ENCODE results near the gene LRRC7. TPM values are rescaled to one million over a fixed set of nuclear protein-coding genes. Genes with fewer than 3 reads are reported as not detected.

LRRC7 gene
- polyA plus RNA-seq, 1 of the 3 experiments (the other 2 are of a cell fraction): 0.02 TPM

GRCh38 chr1:70042090-70042731 lies 474.5 kb downstream of the LRRC7 start:
- no peaks in the 10 kb centered on the region for H3K9me2 ChIP-seq
- no peak overlapping the region for H3K4me3 ChIP-seq (ENCODE audit: low read depth in 2 of 2, low read length in 1 of 2)
- H3K4me2 ChIP-seq: no peak overlapping the region
- H3K27me3 ChIP-seq (ENCODE audit: insufficient read depth): no peaks in the 10 kb centered on the region
- H2AFZ ChIP-seq (ENCODE audit: low read depth): no peak overlapping the region
- POLR2A ChIA-PET: no interaction called here
- H3K36me3 ChIP-seq (replicated peaks in 1 of 2; ENCODE audit: control insufficient read depth in 1 of 2, insufficient read depth in 2 of 2, low read length in 1 of 2): no peaks in the 10 kb centered on the region
- no peak overlapping the region for H3K9ac ChIP-seq
- WGBS (ENCODE audit: low lambda C conversion rate): 81% methylated on average over 3 of the region's 3 CpGs
- no peaks in the 10 kb centered on the region for H4K20me1 ChIP-seq (ENCODE audit: insufficient read depth)
- H3F3A ChIP-seq (replicated peaks; ENCODE audit: insufficient read depth): no peaks in the 10 kb centered on the region
- no peak for DNase-seq
- peaks cover 0 to 13% of the 10 kb centered on the region in 2 experiments; a peak in 2 of 4 replicates for H3K4me1 ChIP-seq (ENCODE audit: control insufficient read depth in 1 of 2, insufficient read depth in 2 of 2, low read depth in 1 of 2, low read length in 1 of 2)
- no peak for TF ChIP-seq TAF1 (IDR thresholded peaks at IDR 0.05; ENCODE audit: borderline replicate concordance, low read depth, low read length)
- no peak for TF ChIP-seq FOSL2 (IDR thresholded peaks at IDR 0.05; ENCODE audit: borderline replicate concordance, low read depth)
- TF ChIP-seq EP300 (IDR thresholded peaks at IDR 0.05; ENCODE audit: borderline replicate concordance in 1 of 2, low read depth in 1 of 2, low read length in 1 of 2): no peak
- no peak for TF ChIP-seq NRF1 (IDR thresholded peaks at IDR 0.05; ENCODE audit: low read depth, low read length)
- TF ChIP-seq SMC3 (IDR thresholded peaks at IDR 0.05; ENCODE audit: low read depth, low read length): no peak
- no peak for TF ChIP-seq TEAD4 (IDR thresholded peaks at IDR 0.05; ENCODE audit: borderline replicate concordance, insufficient read depth)
- no peak for TF ChIP-seq EZH2phosphoT487 (IDR thresholded peaks at IDR 0.05; ENCODE audit: borderline replicate concordance, low read depth)
- no peak for TF ChIP-seq PBX3 (IDR thresholded peaks at IDR 0.05)
- no peak for TF ChIP-seq FOXJ3 (CRISPR knock-in tag; IDR thresholded peaks at IDR 0.05)
- TF ChIP-seq TCF12 (IDR thresholded peaks at IDR 0.05): no peak
- TF ChIP-seq MXI1 (IDR thresholded peaks at IDR 0.05; ENCODE audit: low read depth, low read length): no peak
- no peak for TF ChIP-seq RAD21 (IDR thresholded peaks at IDR 0.05; ENCODE audit: low read length)
- TF ChIP-seq FOXM1 (IDR thresholded peaks at IDR 0.05; ENCODE audit: low read depth): no peak
- no peak overlapping the region for H3K27ac ChIP-seq (ENCODE audit: low read depth in 2 of 2, low read length in 1 of 2)
- no peaks in the 10 kb centered on the region for H3K9me3 ChIP-seq
- no peaks in the 10 kb centered on the region; the same call in 1 of the 2 replicates for H3K79me2 ChIP-seq (ENCODE audit: insufficient read depth)
- CTCF ChIA-PET: interaction anchor here (1.0 to 1.7 kb wide), 3 partner anchors 9 to 96 kb away, joined by 3 to 4 read pairs (median 3); no protein-coding TSS in a partner anchor

- H4K20me1 ChIP-seq (ENCODE audit: insufficient read depth): no peaks in the 10 kb centered on the region
- no peak for DNase-seq
- no peak overlapping the region for H3K9ac ChIP-seq
- peak overlapping the region in 1 of 2 experiments; percentile 34; a peak in 1 of 4 replicates for H3K27ac ChIP-seq (ENCODE audit: low read depth in 2 of 2, low read length in 1 of 2)
- no peak overlapping the region for H3K4me3 ChIP-seq (ENCODE audit: low read depth in 2 of 2, low read length in 1 of 2)
- peaks cover 0 to 13% of the 10 kb centered on the region in 2 experiments; a peak in 2 of 4 replicates for H3K4me1 ChIP-seq (ENCODE audit: control insufficient read depth in 1 of 2, insufficient read depth in 2 of 2, low read depth in 1 of 2, low read length in 1 of 2)
- H3K9me2 ChIP-seq: no peaks in the 10 kb centered on the region
- H3K9me3 ChIP-seq: no peaks in the 10 kb centered on the region
- no peaks in the 10 kb centered on the region; the same call in 1 of the 2 replicates for H3K79me2 ChIP-seq (ENCODE audit: insufficient read depth)
- 0 out of 2 replicates have a peak overlapping the region, but pooled peaks have one; percentile 1 for H2AFZ ChIP-seq (ENCODE audit: low read depth)
- H3F3A ChIP-seq (replicated peaks; ENCODE audit: insufficient read depth): peaks cover 3% of the 10 kb centered on the region
- H3K4me2 ChIP-seq: no peak overlapping the region
- no peaks in the 10 kb centered on the region for H3K27me3 ChIP-seq (ENCODE audit: insufficient read depth)
- no peaks in the 10 kb centered on the region for H3K36me3 ChIP-seq (replicated peaks in 1 of 2; ENCODE audit: control insufficient read depth in 1 of 2, insufficient read depth in 2 of 2, low read length in 1 of 2)
- ChIA-PET POLR2A (no interaction called here), CTCF (interaction anchor here (1.7 kb wide), 1 partner anchor 95 kb away, joined by 3 read pairs; no protein-coding TSS in a partner anchor)
- TF ChIP-seq NFIC (IDR thresholded peaks at IDR 0.05; ENCODE audit: borderline replicate concordance) (peak; percentile 59; the same call in 1 of the 2 replicates), GATA2 (CRISPR knock-in tag; IDR thresholded peaks at IDR 0.05) (no peak), RXRA (IDR thresholded peaks at IDR 0.05; ENCODE audit: borderline replicate concordance, low read depth) (no peak), MAX (IDR thresholded peaks at IDR 0.05; ENCODE audit: low read depth) (0 out of 2 replicates have a peak, but pooled peaks have one; percentile 39)
These were observed 476.1 kb downstream of the LRRC7 start for GRCh38 chr1:70043804-70044203.

All from SK-N-SH (cell line).